SK-N-SH (cell line): ENCODE results near the gene CDH13.

Source experiments
- EP300 ChIP-seq, 2 experiments: IDR thresholded peaks; 2 replicates each; pipeline versions ENCODE4 v1.4.0 to v1.6.1; 2012; ENCODE audit warnings: borderline replicate concordance in 1 of 2, low read depth in 1 of 2, low read length in 1 of 2
- EZH2phosphoT487 ChIP-seq: fragments of 200-600 bp; sonication (generic); IDR thresholded peaks from 2 replicates; pipeline ENCODE4 v1.6.1; 2017; ENCODE audit warnings: low read depth, mixed run types, mild to moderate bottlenecking, antibody characterized with exemption, moderate library complexity, borderline replicate concordance
- FOXJ3 ChIP-seq: sonication (generic); formaldehyde crosslinking; IDR thresholded peaks from 2 replicates; pipeline ENCODE4 v1.5.1; 2020; ENCODE audit warnings: mild to moderate bottlenecking, missing genetic modification reagents
- FOXM1 ChIP-seq: IDR thresholded peaks from 2 replicates; pipeline ENCODE4 v1.4.0; 2012; ENCODE audit warnings: low read depth, mild to moderate bottlenecking
- GATA2 ChIP-seq: sonication (generic); formaldehyde crosslinking; IDR thresholded peaks from 2 replicates; pipeline ENCODE4 v1.5.0; 2020; ENCODE audit warnings: mild to moderate bottlenecking, missing genetic modification reagents
- JUND ChIP-seq: IDR thresholded peaks from 2 replicates; pipeline ENCODE4 v1.4.0; 2012
- MEF2A ChIP-seq: IDR thresholded peaks from 2 replicates; pipeline ENCODE4 v1.4.0; 2012; ENCODE audit warnings: low read depth, borderline replicate concordance
- MXI1 ChIP-seq: IDR thresholded peaks from 2 replicates; pipeline ENCODE4 v1.6.1; 2012; ENCODE audit warnings: mild to moderate bottlenecking, low read depth, low read length, improper control_type of control experiment
- NFIC ChIP-seq: IDR thresholded peaks from 2 replicates; pipeline ENCODE4 v1.4.0; 2012; ENCODE audit warnings: borderline replicate concordance
- POLR2AphosphoS5 ChIP-seq: IDR thresholded peaks from 2 replicates; pipeline ENCODE4 v1.6.1; 2012; ENCODE audit warnings: low read depth, low read length
- REST ChIP-seq: IDR thresholded peaks from 2 replicates; pipeline ENCODE4 v1.6.1; 2012; ENCODE audit warnings: mild to moderate bottlenecking, low read depth, low read length, moderate library complexity
- SMC3 ChIP-seq: IDR thresholded peaks from 2 replicates; pipeline ENCODE4 v1.6.1; 2012; ENCODE audit warnings: low read depth, low read length, improper control_type of control experiment
- TAF1 ChIP-seq: IDR thresholded peaks from 2 replicates; pipeline ENCODE4 v1.6.1; 2012; ENCODE audit warnings: low read depth, mild to moderate bottlenecking, low read length, moderate library complexity, borderline replicate concordance
- TF ChIP-seq, protein P1 (sequence below): fragments of 200-600 bp; sonication (generic); IDR thresholded peaks from 2 replicates; pipeline ENCODE4 v1.6.1; 2017; ENCODE audit warnings: antibody characterized with exemption, mild to moderate bottlenecking, moderate library complexity

DNA sequence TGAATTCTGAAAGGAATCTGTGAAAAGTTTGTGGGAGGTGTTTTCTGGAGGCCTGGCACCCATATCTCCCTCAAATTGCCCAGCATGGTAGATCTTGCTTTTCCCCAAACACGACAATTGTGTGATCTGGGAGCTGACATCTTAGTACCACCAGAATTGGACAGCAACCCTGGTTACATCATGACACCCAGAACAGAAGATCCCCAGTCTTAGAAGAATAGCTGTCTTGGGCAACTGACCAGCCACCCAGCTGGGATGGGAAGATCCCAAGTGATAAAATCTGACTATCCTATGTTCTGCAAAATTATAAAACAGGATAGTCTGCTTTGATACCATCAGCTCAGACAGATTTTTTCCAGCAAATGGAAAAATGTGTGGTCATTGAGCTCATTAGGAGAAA is 235.3 kb downstream of the CDH13 start:
- TF ChIP-seq POLR2AphosphoS5 (no peak), MXI1 (no peak), TAF1 (no peak), JUND (no peak), EZH2phosphoT487 (no peak), FOXM1 (no peak), REST (peak; percentile 73), EP300 (IDR thresholded peaks at IDR 0.05; ENCODE audit: borderline replicate concordance in 1 of 2, low read depth in 1 of 2, low read length in 1 of 2) (no peak), MEF2A (no peak), FOXJ3 (CRISPR knock-in tag) (no peak), GATA2 (CRISPR knock-in tag) (no peak), SMC3 (no peak), NFIC (no peak)
- TF ChIP-seq, protein P1, sequence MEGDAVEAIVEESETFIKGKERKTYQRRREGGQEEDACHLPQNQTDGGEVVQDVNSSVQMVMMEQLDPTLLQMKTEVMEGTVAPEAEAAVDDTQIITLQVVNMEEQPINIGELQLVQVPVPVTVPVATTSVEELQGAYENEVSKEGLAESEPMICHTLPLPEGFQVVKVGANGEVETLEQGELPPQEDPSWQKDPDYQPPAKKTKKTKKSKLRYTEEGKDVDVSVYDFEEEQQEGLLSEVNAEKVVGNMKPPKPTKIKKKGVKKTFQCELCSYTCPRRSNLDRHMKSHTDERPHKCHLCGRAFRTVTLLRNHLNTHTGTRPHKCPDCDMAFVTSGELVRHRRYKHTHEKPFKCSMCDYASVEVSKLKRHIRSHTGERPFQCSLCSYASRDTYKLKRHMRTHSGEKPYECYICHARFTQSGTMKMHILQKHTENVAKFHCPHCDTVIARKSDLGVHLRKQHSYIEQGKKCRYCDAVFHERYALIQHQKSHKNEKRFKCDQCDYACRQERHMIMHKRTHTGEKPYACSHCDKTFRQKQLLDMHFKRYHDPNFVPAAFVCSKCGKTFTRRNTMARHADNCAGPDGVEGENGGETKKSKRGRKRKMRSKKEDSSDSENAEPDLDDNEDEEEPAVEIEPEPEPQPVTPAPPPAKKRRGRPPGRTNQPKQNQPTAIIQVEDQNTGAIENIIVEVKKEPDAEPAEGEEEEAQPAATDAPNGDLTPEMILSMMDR = no peak
